Endometrial microvascular endothelial cells (primary cell): ENCODE results near the gene TCF12. TPM values are rescaled to one million over a fixed set of nuclear protein-coding genes. Genes with fewer than 3 reads are reported as not detected.

Experiments
- in situ Hi-C: cut with HindIII; loops from 2 replicates; pipeline ENCODE4 v1.10.0; 2017; ENCODE audit warnings: low sequenced_read_pairs, low pct_unique_long_range_greater_than_20kb; ENCODE audit errors: inconsistent ontology term
- total RNA-seq: library from RNA; depleted of rRNA; stranded (reverse); fragments of >200 nt; gene quantifications from one replicate; pipeline ENCODE4 v1.2.3, GENCODE V29; 2015; ENCODE audit errors: inconsistent ontology term

Gene TCF12
- total RNA-seq, 1 donor from 2014 or later, result 40.4 TPM

GRCh38 chr15:57324590-57324890 is 406.1 kb downstream of the TCF12 start:
- in situ Hi-C loops, result no loop called here

- in situ Hi-C loops, result no loop called here
These were observed 406.7 kb downstream of the TCF12 start for GRCh38 chr15:57324944-57325679.

GRCh38 chr15:57326196-57326595 is 407.8 kb downstream of the TCF12 start:
- in situ Hi-C loops, result no loop called here

- in situ Hi-C loops, result no loop called here
These were observed 409.6 kb downstream of the TCF12 start for GRCh38 chr15:57327985-57328471.

- in situ Hi-C loops, result no loop called here
These were observed 410.0 kb downstream of the TCF12 start for GRCh38 chr15:57328479-57328878.

GRCh38 chr15:57328897-57329296 is 410.5 kb downstream of the TCF12 start:
- in situ Hi-C loops, result no loop called here

GRCh38 chr15:57329582-57330367 is 411.3 kb downstream of the TCF12 start:
- in situ Hi-C loops, result no loop called here

- in situ Hi-C loops, result no loop called here
These were observed 412.3 kb downstream of the TCF12 start for GRCh38 chr15:57330619-57331340.

- in situ Hi-C loops, result no loop called here
These were observed 413.9 kb downstream of the TCF12 start for GRCh38 chr15:57332326-57332725.

GRCh38 chr15:57333487-57333886 is 415.0 kb downstream of the TCF12 start:
- in situ Hi-C loops, result no loop called here

- in situ Hi-C loops, result no loop called here
These were observed 415.8 kb downstream of the TCF12 start for GRCh38 chr15:57334257-57334656.

- in situ Hi-C loops, result no loop called here
These were observed 416.9 kb downstream of the TCF12 start for GRCh38 chr15:57335293-57335715.

- in situ Hi-C loops, result no loop called here
These were observed 417.3 kb downstream of the TCF12 start for GRCh38 chr15:57335719-57336118.

- in situ Hi-C loops, result no loop called here
These were observed 419.5 kb downstream of the TCF12 start for GRCh38 chr15:57337868-57338411.

- in situ Hi-C loops, result no loop called here
These were observed 420.9 kb downstream of the TCF12 start for GRCh38 chr15:57339321-57339720.

Other genes starting within 250 kb of the TCF12 start
- 11.3 TPM for gene ZNF280D, start 185.1 kb upstream of the TCF12 start, total RNA-seq